CD4-positive, alpha-beta T cell treated with Interleukin-21 for 1 hour (primary cell): ENCODE measurements around the gene SUSD3.
"Not testable (repeated sequence)": the region's sequence is repeated elsewhere in the genome, so short reads cannot be mapped to it uniquely, and the experiment has no call there.

Source experiments
- DNase-seq: peaks from one replicate; pipeline ENCODE4 v3.0.0-alpha.2; 2020

Gene SUSD3

GRCh38 chr9:93058355-93059010, at the start of gene SUSD3:
Gene SUSD3 (plus strand): TSS chr9:93058701. CDS start chr9:93058743, 42 bp downstream.
- DNase-seq, result peak; percentile 76

GRCh38 chr9:93009337-93010015, 49.0 kb upstream of the SUSD3 start:
- DNase-seq, result no peak

- no peak for DNase-seq
These were observed 48.4 kb upstream of the SUSD3 start for GRCh38 chr9:93010056-93010455.

GRCh38 chr9:93010704-93011103, 47.8 kb upstream of the SUSD3 start:
- no peak for DNase-seq

GRCh38 chr9:93011114-93011513, 47.4 kb upstream of the SUSD3 start:
- no peak for DNase-seq

- DNase-seq, result no peak
These were observed 45.3 kb upstream of the SUSD3 start for GRCh38 chr9:93012963-93013855.

GRCh38 chr9:93013856-93014582, 44.5 kb upstream of the SUSD3 start:
- no peak for DNase-seq

- DNase-seq, result not testable (repeated sequence)
These were observed 43.3 kb upstream of the SUSD3 start for GRCh38 chr9:93015190-93015589.

GRCh38 chr9:93017621-93018020, 40.9 kb upstream of the SUSD3 start:
- DNase-seq, result no peak

GRCh38 chr9:93020151-93020550, 38.4 kb upstream of the SUSD3 start:
- no peak for DNase-seq

- peak; percentile 59 for DNase-seq
These were observed 37.5 kb upstream of the SUSD3 start for GRCh38 chr9:93020771-93021670.

GRCh38 chr9:93022066-93022465, 36.4 kb upstream of the SUSD3 start:
- no peak for DNase-seq

GRCh38 chr9:93022721-93023520, 35.6 kb upstream of the SUSD3 start:
- no peak for DNase-seq

GRCh38 chr9:93023521-93023815, 35.0 kb upstream of the SUSD3 start:
- no peak for DNase-seq

- no peak for DNase-seq
These were observed 33.9 kb upstream of the SUSD3 start for GRCh38 chr9:93024646-93024910.

- no peak for DNase-seq
These were observed 33.4 kb upstream of the SUSD3 start for GRCh38 chr9:93024986-93025630.

GRCh38 chr9:93025736-93026135, 32.8 kb upstream of the SUSD3 start:
- DNase-seq, result no peak

GRCh38 chr9:93026640-93027039, 31.9 kb upstream of the SUSD3 start:
- no peak for DNase-seq

GRCh38 chr9:93027750-93028149, 30.8 kb upstream of the SUSD3 start:
- no peak for DNase-seq

- peak; percentile 87 for DNase-seq
These were observed 30.0 kb upstream of the SUSD3 start for GRCh38 chr9:93028448-93029006.
